IPS-NIHi7 (cell line): ENCODE data around the gene EZR.
"Not testable (repeated sequence)": the region's sequence is repeated elsewhere in the genome, so short reads cannot be mapped to it uniquely, and the experiment has no call there.

Experiments used
- DNase-seq: peaks from one replicate; pipeline ENCODE4 v3.0.0; 2012; ENCODE audit warnings: mixed read lengths; ENCODE audit errors: extremely low spot score

The EZR gene

GRCh38 chr6:158841358-158841757, 22.2 kb upstream of the EZR start:
- DNase-seq, result no peak

- DNase-seq, result no peak
Measured at GRCh38 chr6:158840465-158840864, 21.3 kb upstream of the EZR start.

- no peak for DNase-seq
Measured at GRCh38 chr6:158839796-158840195, 20.6 kb upstream of the EZR start.

GRCh38 chr6:158838790-158839189, 19.6 kb upstream of the EZR start:
- not testable (repeated sequence) for DNase-seq

- no peak for DNase-seq
Measured at GRCh38 chr6:158837684-158838625, 18.8 kb upstream of the EZR start.

GRCh38 chr6:158836625-158837311, 17.6 kb upstream of the EZR start:
- DNase-seq, result no peak

GRCh38 chr6:158835616-158836221, 16.6 kb upstream of the EZR start:
- peak; percentile 60 for DNase-seq

- DNase-seq, result no peak
Measured at GRCh38 chr6:158834675-158835385, 15.7 kb upstream of the EZR start.

GRCh38 chr6:158832807-158833206, 13.6 kb upstream of the EZR start:
- not testable (repeated sequence) for DNase-seq

GRCh38 chr6:158832026-158832425, 12.9 kb upstream of the EZR start:
- no peak for DNase-seq

- no peak for DNase-seq
Measured at GRCh38 chr6:158831571-158831970, 12.4 kb upstream of the EZR start.

- no peak for DNase-seq
Measured at GRCh38 chr6:158830736-158831135, 11.6 kb upstream of the EZR start.

GRCh38 chr6:158828807-158829206, 9.6 kb upstream of the EZR start:
- no peak for DNase-seq

GRCh38 chr6:158826819-158827501, 7.8 kb upstream of the EZR start:
- no peak for DNase-seq

GRCh38 chr6:158825951-158826306, 6.8 kb upstream of the EZR start:
- no peak for DNase-seq

- DNase-seq, result no peak
Measured at GRCh38 chr6:158825038-158825950, 6.1 kb upstream of the EZR start.

GRCh38 chr6:158823616-158824015, 4.4 kb upstream of the EZR start:
- DNase-seq, result not testable (repeated sequence)

GRCh38 chr6:158819977-158820622, 932 bp upstream of the EZR start:
- DNase-seq, result no peak

GRCh38 chr6:158818581-158819212, 471 bp downstream of the EZR start:
- DNase-seq, result peak; percentile 57
